CD4-positive, alpha-beta T cell treated with Interleukin-10 for 1 hour (primary cell): ENCODE measurements around the gene TCN1.
"Not testable (repeated sequence)": the region's sequence is repeated elsewhere in the genome, so short reads cannot be mapped to it uniquely, and the experiment has no call there.

Source experiments
- DNase-seq: peaks from one replicate; pipeline ENCODE4 v3.0.0-alpha.2; 2020

Gene TCN1

DNA sequence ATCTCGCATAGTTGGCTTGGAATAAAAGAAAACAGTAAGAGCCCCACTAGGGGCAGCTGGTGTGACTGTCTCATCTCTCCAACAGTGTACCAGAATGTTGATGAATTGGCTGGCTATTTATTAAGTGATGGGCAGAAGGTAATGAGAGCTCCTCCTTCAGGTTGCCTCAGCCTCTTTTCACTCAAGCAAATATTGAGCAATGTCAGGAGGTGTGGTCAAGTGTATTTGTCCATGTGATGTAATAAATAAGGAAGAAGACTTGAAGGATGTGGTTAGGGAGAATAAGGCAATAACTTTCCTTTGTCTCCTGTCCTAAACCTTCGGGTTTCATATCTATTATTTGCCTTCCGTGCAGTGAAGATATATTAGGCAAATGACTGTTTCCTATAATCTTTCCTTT is at the start of gene TCN1:
TSS of gene TCN1 (minus strand) at position 91 of the 400 bp plus-strand sequence. CDS start at position 74, 17 bp downstream.
- no peak for DNase-seq

DNA sequence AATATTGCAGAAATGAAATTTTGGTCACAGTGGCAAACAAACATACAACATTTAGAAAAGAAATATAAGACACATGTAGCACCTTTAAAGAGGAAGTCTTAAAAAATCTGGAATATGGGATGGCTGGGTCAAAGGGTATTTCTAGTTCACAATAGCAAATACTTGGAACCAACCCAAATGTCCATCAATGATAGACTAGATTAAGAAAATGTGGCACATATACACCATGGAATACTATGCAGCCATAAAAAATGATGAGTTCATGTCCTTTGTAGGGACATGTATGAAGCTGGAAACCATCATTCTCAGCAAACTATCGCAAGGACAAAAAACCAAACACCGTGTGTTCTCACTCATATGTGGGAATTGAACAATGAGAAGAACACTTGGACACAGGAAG is 37.3 kb upstream of the TCN1 start:
- not testable (repeated sequence) for DNase-seq

GRCh38 chr11:59901306-59901705 is 35.0 kb upstream of the TCN1 start:
- no peak for DNase-seq

DNA sequence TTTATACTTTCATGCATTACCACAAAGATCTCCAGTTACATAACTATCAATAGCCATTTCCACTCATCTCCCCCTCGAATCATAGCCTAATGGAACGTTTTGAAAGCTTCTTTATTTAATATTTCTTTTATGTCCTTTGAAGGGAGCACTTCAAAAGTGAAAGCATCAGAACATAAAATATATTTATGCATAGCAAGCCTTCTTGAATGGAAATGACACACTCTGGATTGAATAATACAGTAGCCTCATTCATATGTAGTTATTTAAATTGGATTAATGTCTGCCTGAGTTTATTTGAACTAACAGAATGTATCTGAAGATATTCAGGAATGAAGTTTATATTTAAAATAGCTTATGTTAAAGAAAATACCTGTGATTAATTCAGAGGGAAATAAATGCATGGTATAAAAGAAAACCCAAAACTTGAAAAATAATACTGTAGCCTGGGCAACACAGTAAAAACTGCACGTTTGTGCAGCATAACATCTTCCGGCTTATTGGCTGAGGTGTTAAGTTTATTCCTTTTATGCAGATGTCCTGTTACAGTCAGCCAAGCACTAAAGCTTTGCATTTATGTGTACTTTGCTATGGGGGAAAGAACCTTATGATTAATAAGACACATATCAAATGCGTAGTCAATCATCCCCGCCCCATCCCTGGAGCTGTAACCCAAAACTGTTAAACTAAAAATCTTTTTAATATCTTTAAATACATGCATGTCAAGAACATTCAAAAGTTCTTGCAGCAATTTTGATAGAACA is 34.3 kb upstream of the TCN1 start:
- DNase-seq = no peak

- DNase-seq = no peak
Measured at GRCh38 chr11:59899532-59899931, 33.2 kb upstream of the TCN1 start.

DNA sequence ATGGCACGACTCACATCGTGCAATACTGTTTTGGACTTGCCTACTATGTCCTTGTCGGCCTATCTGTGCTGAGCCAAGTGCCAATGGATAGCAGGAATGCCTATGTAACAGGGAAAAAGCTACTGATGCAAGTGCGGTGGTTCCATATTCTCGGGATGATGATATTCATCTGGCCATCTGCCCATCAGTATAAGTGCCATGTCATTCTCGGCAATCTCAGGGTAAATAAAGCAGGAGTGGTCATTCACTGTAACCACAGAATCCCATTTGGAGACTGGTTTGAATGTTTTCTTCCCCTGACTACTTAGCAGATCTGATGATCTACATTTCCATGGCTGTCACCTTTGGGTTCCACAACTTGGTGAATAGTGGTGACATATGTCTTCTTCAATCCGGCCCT is 32.4 kb upstream of the TCN1 start:
- no peak for DNase-seq

DNA sequence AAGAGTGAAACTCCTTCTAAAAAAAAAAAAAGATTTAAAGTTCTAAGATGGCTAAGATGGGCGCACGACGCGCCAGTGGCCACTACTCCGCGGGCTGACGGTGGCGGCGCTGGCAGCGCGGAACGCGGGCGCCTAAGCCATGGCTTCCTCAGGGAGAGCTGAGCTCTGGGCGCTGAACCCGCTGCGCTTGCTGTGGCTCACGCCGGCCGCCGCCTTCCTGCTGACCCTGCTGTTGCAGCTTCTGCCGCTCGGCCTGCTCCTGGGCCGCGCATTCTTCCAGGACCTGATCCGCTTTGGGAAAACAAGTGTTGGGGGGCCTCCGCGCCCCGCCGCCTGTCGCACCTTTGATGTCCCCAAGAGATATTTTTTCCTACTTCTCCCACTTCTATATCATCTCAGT is 31.8 kb upstream of the TCN1 start:
- DNase-seq = no peak

DNA sequence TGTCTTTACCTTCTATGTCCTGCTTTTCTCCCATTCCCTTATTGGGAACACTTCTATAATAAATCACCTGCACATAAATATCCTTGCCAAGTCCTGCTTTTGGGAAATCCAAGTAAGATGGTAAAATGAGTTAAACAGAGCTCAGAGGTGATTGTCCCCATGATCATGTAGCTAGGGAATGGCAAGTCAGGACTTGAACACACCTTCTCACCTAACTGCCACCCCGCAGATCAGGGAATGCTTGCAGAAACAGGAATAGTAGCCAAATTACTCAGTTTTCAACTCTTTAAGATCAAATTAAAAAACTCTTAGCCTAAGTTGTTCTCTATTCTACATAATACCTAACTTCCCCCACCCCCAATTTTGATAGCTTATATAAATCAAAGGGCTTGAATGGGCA is 28.3 kb upstream of the TCN1 start:
- no peak for DNase-seq

- DNase-seq = no peak
Measured at GRCh38 chr11:59891781-59892181, 25.5 kb upstream of the TCN1 start.

DNA sequence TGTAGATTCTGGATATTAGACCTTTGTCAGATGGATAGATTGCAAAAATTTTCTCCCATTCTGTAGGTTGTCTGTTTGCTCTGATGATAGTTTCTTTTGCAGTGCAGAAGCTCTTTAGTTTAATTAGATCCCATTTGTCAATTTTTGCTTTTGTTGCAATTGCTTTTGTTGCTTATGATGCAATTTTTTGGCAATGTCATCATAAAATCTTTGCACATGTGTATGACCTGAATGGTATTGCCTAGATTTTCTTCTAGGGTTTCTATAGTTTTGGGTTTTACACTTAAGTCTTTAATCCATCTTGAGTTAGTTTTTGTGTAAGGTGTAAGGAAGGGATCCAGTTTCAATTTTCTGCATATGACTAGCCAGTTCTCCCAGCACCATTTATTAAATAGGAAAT is 20.9 kb upstream of the TCN1 start:
- DNase-seq = not testable (repeated sequence)

GRCh38 chr11:59883597-59883996 is 17.3 kb upstream of the TCN1 start:
- no peak for DNase-seq

- DNase-seq = no peak
Measured at GRCh38 chr11:59879567-59879966, 13.3 kb upstream of the TCN1 start.

- no peak for DNase-seq
Measured at GRCh38 chr11:59878575-59878974, 12.3 kb upstream of the TCN1 start, which contains the start of gene OOSP3. Gene OOSP3, plus strand, starts transcription at chr11:59878782. Its CDS starts 27 bp downstream, at chr11:59878809.

DNA sequence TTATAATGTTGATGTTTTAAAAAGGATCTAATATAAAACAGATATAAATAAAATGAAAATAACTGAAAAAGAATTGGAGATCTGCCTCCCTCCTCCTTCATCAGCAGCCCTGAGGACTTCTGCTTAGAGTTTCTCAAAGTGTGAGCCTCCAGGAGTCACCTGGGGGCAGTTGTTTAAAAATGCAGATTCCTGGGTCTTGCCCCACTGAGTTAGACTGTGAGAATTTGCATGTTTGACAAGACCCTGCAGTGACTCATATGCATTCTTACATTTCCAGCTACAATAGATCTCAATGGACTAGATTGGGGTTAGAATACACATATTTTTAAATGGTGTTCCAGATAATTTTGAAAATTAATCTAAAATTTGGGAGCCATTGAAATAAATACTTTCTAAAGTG is 11.5 kb upstream of the TCN1 start:
- no peak for DNase-seq

DNA sequence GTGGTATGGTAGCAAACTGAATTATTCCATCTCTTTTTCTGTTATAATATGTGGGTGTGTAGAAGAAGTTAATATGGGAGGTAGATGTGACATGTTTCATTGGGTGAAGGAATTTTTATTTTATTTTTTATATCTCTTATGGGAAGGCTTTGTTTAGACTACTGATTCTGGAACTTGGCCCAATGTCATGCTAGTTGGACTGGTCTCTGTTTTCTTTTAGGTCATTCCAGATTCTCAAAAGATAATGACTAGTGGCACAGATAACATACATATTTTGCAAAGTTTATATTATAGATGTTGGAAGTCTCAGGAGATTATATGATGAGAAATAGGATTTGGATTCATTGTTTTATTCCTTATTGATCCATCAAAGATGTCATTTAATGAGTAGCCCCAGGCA is 11.0 kb upstream of the TCN1 start:
- no peak for DNase-seq

DNA sequence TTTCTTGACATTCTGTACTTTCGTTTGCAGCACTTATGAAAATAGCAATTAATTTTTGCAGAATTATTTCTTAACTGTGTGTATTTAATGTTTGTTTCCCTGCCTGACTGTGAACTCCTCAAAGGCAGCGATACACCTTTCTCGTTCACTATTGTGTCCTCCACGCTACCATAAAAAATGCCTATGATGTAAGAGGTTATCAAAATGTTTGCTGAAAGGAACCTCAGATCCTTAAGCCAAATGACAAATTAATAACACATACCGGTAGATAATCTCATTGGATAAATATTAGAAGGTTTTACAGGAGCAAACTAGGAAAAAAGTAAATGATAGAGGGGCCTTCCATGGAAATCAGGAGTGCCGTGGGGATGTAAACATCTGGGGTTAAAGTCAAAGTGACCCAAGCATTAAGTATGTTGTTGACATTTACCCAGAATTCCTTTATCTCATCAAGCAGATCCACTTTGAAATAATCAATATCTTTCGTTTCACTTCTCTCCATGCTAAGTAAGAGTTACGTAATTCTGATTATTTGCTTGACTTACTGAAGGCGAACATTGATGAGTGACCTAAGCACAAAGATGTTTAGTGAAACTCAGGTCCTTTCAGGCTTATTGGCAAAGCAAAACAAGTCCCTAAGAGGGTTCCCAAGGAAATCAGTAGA is 9.7 kb upstream of the TCN1 start:
- DNase-seq = no peak

DNA sequence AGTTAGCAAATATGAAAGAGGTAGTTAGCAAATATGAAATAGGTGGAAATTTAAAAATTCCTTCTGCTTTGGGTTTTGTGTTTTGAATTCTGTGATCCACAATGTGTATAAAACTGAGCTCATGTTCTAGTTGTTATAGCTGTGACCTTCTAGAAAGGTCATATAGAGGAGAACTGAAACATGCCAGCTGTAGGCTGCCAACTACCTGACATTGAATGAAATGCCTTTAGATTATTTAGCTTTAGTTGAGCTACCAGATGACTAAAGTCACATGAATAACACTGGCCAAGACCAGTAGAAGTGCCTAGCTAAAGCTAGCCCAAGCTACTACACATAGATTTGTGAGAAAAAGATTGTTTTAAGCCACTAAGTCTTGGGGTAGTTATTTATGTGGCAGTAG is 5.8 kb upstream of the TCN1 start:
- DNase-seq = no peak

GRCh38 chr11:59867946-59868345 is 1.7 kb upstream of the TCN1 start:
- DNase-seq = no peak

DNA sequence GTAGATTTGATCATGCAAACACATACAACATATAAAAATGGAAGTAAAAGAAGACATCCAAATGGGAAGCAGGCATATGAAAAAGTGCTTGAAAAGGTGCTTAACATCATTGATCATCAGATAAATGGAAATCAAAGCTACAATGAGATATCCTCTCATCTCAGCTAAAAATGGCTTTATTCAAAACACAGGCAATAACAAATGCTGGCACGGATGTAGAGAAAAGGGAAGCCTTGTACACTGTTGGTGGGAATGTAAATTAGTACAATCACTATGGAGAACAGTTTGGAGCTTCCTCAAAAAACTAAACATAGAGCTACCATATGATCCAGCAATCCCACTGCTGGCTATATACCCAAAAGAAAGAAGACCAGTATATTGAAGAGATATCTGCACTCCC is 549 bp upstream of the TCN1 start:
- no peak for DNase-seq

DNA sequence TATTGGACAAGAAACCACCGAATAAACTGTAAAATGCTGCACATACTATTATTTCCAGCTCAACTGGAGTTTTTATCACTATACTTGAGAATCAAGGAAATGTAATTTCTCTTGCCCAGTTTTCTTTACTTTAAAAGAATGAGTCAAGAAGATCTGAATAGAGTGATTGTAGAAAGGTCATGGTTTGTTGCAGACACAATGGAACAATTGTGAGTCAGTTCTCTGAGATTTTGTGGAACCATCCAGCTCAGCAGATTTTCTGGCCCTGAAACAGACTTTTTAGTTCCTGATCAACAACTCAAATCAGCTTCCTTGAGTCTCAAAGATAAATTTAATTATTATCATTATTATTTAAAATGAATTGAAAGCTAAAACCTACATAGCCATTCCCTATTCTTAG is 1.3 kb downstream of the TCN1 start:
- DNase-seq = no peak

DNA sequence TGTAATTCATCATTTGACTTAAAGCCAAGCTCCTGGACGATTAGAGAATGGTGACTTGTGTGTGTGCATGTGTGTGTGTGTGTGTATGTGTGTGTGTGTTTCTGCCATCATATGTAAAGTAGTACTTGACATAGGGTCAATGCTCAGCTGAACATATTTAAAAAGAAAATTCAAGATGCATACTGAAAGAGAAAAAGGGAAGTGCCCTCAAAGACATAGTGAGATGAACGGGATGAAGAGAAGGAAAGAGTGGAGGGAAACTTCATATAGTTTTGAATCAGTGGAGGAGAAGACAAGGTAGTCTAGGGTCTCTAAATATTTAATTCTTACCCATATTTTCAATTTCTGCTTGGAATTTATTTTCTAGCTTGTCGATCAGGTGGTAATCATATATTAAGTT is 4.0 kb downstream of the TCN1 start:
- no peak for DNase-seq

DNA sequence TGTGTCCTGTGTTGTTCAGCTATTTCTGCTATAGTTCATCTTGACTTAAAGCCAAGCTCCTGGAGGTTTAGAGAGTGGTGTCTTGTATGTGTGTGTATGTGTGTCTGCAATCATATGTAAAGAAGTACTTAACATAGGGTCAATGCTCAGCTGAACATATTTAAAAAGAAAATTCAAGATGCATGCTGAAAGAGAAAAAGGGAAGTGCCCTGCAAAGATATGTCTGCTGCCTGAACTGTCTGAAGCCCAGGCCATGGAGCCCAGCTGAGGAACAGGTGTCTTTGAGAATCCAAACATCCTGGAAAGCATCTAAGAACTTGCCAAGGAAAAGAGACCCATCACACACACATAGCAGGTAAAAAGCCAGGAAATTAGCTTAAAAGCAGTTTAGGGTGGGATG is 6.6 kb downstream of the TCN1 start:
- no peak for DNase-seq

- DNase-seq = peak; percentile 50
Measured at GRCh38 chr11:59857439-59858434, 8.6 kb downstream of the TCN1 start.
